Measurements from ENCODE around the gene GCLC. TPM values are rescaled to one million over a fixed set of nuclear protein-coding genes. Genes with fewer than 3 reads are reported as not detected.
"Not testable (repeated sequence)": the region's sequence is repeated elsewhere in the genome, so short reads cannot be mapped to it uniquely, and the experiment has no call there.

Gene GCLC
- total RNA-seq, 2 donors from 2014 or later: 13.5 to 26.3 TPM

GRCh38 chr6:53581173-53581773 lies 36.4 kb upstream of the GCLC start:
- no peaks in the 10 kb centered on the region for H3K4me1 ChIP-seq
- DNase-seq (ENCODE audit: low spot score): no peak
- no peaks in the 10 kb centered on the region for H3K27me3 ChIP-seq
- H3K4me3 ChIP-seq: no peak overlapping the region
- TF ChIP-seq, protein P1, sequence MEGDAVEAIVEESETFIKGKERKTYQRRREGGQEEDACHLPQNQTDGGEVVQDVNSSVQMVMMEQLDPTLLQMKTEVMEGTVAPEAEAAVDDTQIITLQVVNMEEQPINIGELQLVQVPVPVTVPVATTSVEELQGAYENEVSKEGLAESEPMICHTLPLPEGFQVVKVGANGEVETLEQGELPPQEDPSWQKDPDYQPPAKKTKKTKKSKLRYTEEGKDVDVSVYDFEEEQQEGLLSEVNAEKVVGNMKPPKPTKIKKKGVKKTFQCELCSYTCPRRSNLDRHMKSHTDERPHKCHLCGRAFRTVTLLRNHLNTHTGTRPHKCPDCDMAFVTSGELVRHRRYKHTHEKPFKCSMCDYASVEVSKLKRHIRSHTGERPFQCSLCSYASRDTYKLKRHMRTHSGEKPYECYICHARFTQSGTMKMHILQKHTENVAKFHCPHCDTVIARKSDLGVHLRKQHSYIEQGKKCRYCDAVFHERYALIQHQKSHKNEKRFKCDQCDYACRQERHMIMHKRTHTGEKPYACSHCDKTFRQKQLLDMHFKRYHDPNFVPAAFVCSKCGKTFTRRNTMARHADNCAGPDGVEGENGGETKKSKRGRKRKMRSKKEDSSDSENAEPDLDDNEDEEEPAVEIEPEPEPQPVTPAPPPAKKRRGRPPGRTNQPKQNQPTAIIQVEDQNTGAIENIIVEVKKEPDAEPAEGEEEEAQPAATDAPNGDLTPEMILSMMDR (IDR thresholded peaks at IDR 0.05): no peak
- H3K36me3 ChIP-seq: no peaks in the 10 kb centered on the region
- H3K9me3 ChIP-seq: no peaks in the 10 kb centered on the region
- no peak overlapping the region for H3K27ac ChIP-seq

DNA sequence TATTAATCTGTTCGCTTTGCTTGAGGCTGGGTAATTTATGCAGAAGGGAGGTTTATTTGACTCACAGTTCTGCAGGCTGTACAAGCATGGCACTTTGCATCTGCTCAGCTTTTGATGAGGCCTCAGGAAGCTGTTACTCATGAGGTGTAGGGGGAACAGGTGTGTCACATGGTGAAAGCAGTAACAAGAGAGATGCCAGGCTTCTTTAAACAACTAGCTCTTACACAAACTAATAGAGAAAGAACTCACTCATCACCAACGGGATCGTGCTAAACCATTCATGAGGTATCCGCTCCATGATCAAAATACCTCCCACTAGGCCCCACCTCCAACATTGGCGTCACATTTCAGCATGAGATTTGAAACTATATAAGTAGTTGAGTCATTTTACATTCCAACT lies 34.4 kb upstream of the GCLC start:
- H3K36me3 ChIP-seq: no peaks in the 10 kb centered on the region
- no peaks in the 10 kb centered on the region for H3K27me3 ChIP-seq
- no peak overlapping the region for H3K4me3 ChIP-seq
- H3K27ac ChIP-seq: no peak overlapping the region
- no peaks in the 10 kb centered on the region for H3K9me3 ChIP-seq
- DNase-seq (ENCODE audit: low spot score): no peak
- TF ChIP-seq, protein P1 (IDR thresholded peaks at IDR 0.05): no peak
- no peaks in the 10 kb centered on the region for H3K4me1 ChIP-seq

DNA sequence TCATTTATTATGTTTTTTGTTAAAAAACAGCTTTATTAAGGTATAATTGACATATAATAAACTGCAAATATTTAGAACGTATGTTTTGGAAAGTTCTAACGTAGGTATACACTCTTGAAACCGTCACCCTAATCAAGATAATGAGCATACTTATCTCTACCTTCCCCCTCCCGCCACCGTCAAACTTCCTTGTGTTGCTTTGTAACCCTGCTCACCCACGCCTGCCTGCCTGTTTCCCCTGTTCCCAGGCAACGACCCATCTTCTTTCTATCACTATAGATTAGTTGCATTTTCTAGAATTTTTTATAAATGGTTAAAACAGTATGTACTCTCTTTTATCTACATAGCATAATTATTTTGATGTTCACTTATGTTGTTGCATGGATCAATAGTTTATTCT lies 33.5 kb upstream of the GCLC start:
- Histone ChIP-seq H3K4me3 (no peak overlapping the region), H3K27ac (no peak overlapping the region), H3K36me3 (no peaks in the 10 kb centered on the region), H3K4me1 (no peaks in the 10 kb centered on the region), H3K9me3 (no peaks in the 10 kb centered on the region), H3K27me3 (no peaks in the 10 kb centered on the region)
- DNase-seq (ENCODE audit: low spot score): no peak
- TF ChIP-seq, protein P1 (IDR thresholded peaks at IDR 0.05): no peak

DNA sequence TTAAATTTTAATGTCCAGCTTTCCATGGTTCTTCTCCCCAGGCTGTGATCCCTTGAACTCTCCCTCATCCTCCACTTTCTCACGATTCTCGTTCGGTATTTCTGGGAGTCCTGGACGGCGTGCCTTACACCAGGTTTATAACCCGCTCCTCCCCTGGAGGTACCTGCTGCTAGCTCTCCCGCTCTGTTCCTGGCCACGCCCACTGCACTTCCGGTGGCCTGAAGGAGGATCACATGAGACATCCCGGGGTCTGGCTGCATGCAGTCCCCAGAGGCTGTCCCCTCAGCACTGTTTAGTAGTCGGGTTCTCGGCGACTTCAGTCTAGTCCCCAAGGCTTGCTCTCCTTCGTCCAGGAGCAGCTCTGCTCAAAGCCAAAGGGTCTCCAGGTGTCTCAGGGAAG lies 28.4 kb upstream of the GCLC start:
- Histone ChIP-seq H3K27me3 (no peaks in the 10 kb centered on the region), H3K9me3 (no peaks in the 10 kb centered on the region), H3K4me3 (no peak overlapping the region), H3K4me1 (no peaks in the 10 kb centered on the region), H3K27ac (no peak overlapping the region), H3K36me3 (no peaks in the 10 kb centered on the region)
- TF ChIP-seq, protein P1 (IDR thresholded peaks at IDR 0.05): no peak
- no peak for DNase-seq (ENCODE audit: low spot score)

DNA sequence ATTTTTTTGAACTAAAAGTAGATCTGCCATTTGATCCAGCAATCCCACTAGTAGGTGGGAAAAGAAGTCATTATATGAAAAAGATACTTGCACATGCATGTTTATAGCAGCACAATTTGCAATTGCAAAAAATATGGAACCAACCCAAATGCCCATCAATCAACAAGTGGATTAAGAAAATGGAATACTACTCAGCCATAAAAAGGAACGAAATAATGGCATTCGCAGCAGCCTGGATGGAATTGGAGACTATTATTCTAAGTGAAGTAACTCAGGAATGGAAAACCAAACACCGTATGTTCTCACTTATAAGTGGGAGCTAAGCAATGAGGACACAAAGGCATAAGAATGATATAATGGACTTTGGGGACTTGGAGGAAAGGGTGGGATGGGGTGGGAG lies 27.5 kb upstream of the GCLC start:
- H3K9me3 ChIP-seq; H3K4me1 ChIP-seq; H3K4me3 ChIP-seq; DNase-seq (ENCODE audit: low spot score); H3K36me3 ChIP-seq; H3K27ac ChIP-seq; H3K27me3 ChIP-seq: not testable (repeated sequence)

- no peak overlapping the region for H3K4me3 ChIP-seq
- TF ChIP-seq, protein P1 (IDR thresholded peaks at IDR 0.05): no peak
- no peaks in the 10 kb centered on the region for H3K27me3 ChIP-seq
- no peaks in the 10 kb centered on the region for H3K4me1 ChIP-seq
- H3K36me3 ChIP-seq: no peaks in the 10 kb centered on the region
- no peak overlapping the region for H3K27ac ChIP-seq
- DNase-seq (ENCODE audit: low spot score): no peak
- no peaks in the 10 kb centered on the region for H3K9me3 ChIP-seq
These were observed 24.1 kb upstream of the GCLC start for GRCh38 chr6:53568776-53569616.

All from right atrium auricular region (tissue), 2 donors.